Tibial artery (tissue), 4 donors: ENCODE results near the gene LCE3B.
"Not testable (repeated sequence)": the region's sequence is repeated elsewhere in the genome, so short reads cannot be mapped to it uniquely, and the experiment has no call there.

Experiments
- DNase-seq, 2 donors: peaks; one replicate each; pipeline ENCODE4 v3.0.0-alpha.2; 2019
- H3K27ac ChIP-seq, 2 donors: fragments of 200-600 bp; sonication (generic) in 1 of 2; 1 replicate in 1 of 2; 2 replicates in 1 of 2; pipeline ENCODE4 v1.5.1; 2018 to 2019; ENCODE audit warnings: mild to moderate bottlenecking in 1 of 2
- H3K27me3 ChIP-seq, 2 donors: fragments of 200-600 bp; sonication (generic) in 1 of 2; one replicate each; pipeline versions ENCODE4 v1.5.1 to v1.6.0; 2016 to 2019
- H3K36me3 ChIP-seq, 3 donors: fragments of 200-600 bp; sonication (generic) in 2 of 3; one replicate each; pipeline ENCODE4 v1.5.1; 2016 to 2019; ENCODE audit warnings: mild to moderate bottlenecking in 2 of 3
- H3K4me1 ChIP-seq, 4 donors: fragments of 200-600 bp; sonication (generic) in 2 of 4; 1 replicate in 3 of 4; 2 replicates in 1 of 4; pipeline ENCODE4 v1.5.1; 2016 to 2019
- H3K4me3 ChIP-seq, 2 donors: fragments of 200-600 bp; sonication (generic) in 1 of 2; 1 replicate in 1 of 2; 2 replicates in 1 of 2; pipeline ENCODE4 v1.5.1; 2018 to 2019; ENCODE audit warnings: mild to moderate bottlenecking in 2 of 2
- H3K9me3 ChIP-seq, 3 donors: fragments of 200-600 bp; sonication (generic) in 1 of 3; one replicate each; pipeline ENCODE4 v1.5.1; 2016 to 2019
- intact Hi-C: fragments of 100-400 bp; cut with DNase I; formaldehyde crosslinking; loops from one replicate; pipeline ENCODE4 v1.15.0; 2023; ENCODE audit warnings: low total_unique reads
- TF ChIP-seq, protein P1 (sequence below), 2 experiments: fragments of 200-600 bp in 1 of 2; fragments of 450-650 bp in 1 of 2; IDR thresholded peaks; one replicate each; pipeline ENCODE4 v1.5.1; 2017 to 2019; ENCODE audit warnings: antibody characterized with exemption in 2 of 2, mild to moderate bottlenecking in 1 of 2, moderate library complexity in 1 of 2

The LCE3B gene, protein sequence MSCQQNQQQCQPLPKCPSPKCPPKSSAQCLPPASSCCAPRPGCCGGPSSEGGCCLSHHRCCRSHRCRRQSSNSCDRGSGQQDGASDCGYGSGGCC

DNA sequence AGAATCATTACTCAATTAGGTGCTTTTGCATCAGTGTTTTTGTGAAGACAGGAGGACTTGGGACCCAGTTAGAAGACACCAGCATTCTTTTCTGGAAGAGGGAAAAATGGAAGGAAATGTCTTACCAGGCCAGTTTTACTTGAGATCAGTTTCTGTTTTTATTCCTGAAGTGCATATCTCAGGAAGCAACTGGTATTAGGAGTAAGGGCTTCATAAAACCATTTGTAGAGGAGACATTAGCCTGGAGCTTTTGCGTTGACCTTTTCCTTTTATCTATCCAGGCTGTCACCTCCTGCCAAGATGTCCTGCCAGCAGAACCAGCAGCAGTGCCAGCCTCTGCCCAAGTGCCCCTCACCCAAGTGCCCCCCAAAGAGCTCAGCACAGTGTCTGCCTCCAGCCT, at the start of gene LCE3B:
TSS of gene LCE3B (plus strand) at position 301 of the 400 bp plus-strand sequence. CDS start at position 301, 0 bp downstream.
- Histone ChIP-seq H3K27ac (no peak within 1 kb of the TSS), H3K9me3 (peaks cover 0 to 2% (median 0%) of the 10 kb centered on the region in 3 donors), H3K4me3 (no peak within 1 kb of the TSS), H3K4me1 (no peaks in the 10 kb centered on the region), H3K36me3 (no peaks in the 10 kb centered on the region), H3K27me3 (no peaks in the 10 kb centered on the region)
- intact Hi-C loops, result no loop called here
- TF ChIP-seq, protein P1, sequence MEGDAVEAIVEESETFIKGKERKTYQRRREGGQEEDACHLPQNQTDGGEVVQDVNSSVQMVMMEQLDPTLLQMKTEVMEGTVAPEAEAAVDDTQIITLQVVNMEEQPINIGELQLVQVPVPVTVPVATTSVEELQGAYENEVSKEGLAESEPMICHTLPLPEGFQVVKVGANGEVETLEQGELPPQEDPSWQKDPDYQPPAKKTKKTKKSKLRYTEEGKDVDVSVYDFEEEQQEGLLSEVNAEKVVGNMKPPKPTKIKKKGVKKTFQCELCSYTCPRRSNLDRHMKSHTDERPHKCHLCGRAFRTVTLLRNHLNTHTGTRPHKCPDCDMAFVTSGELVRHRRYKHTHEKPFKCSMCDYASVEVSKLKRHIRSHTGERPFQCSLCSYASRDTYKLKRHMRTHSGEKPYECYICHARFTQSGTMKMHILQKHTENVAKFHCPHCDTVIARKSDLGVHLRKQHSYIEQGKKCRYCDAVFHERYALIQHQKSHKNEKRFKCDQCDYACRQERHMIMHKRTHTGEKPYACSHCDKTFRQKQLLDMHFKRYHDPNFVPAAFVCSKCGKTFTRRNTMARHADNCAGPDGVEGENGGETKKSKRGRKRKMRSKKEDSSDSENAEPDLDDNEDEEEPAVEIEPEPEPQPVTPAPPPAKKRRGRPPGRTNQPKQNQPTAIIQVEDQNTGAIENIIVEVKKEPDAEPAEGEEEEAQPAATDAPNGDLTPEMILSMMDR (IDR thresholded peaks at IDR 0.05), result no peak
- no peak for DNase-seq

DNA sequence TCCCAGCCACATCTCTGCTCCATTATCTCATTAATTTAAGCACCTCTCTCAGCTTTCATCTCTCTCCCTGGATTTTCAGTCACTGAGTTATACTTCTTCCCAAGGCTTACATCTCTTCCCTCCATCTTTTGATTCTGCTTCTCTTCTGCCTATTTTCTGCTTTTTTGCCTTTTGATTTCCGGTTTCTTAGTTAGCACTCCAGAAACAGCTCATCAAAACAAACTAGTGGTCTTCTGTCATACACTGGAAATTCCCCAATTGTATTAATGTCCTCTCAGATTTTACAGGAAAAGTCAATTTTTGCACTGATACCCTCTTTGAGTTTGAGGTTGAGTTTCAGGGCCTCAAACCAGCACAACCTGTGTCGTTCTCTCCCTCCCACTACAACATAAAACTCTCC, 48.5 kb upstream of the LCE3B start:
- Histone ChIP-seq H3K36me3 (no peaks in the 10 kb centered on the region), H3K9me3 (peaks cover 0 to 20% (median 0%) of the 10 kb centered on the region in 3 donors), H3K27ac (no peak overlapping the region), H3K4me1 (no peaks in the 10 kb centered on the region), H3K4me3 (no peak overlapping the region), H3K27me3 (no peaks in the 10 kb centered on the region)
- no peak for DNase-seq
- TF ChIP-seq, protein P1 (IDR thresholded peaks at IDR 0.05), result no peak
- intact Hi-C loops, result no loop called here

DNA sequence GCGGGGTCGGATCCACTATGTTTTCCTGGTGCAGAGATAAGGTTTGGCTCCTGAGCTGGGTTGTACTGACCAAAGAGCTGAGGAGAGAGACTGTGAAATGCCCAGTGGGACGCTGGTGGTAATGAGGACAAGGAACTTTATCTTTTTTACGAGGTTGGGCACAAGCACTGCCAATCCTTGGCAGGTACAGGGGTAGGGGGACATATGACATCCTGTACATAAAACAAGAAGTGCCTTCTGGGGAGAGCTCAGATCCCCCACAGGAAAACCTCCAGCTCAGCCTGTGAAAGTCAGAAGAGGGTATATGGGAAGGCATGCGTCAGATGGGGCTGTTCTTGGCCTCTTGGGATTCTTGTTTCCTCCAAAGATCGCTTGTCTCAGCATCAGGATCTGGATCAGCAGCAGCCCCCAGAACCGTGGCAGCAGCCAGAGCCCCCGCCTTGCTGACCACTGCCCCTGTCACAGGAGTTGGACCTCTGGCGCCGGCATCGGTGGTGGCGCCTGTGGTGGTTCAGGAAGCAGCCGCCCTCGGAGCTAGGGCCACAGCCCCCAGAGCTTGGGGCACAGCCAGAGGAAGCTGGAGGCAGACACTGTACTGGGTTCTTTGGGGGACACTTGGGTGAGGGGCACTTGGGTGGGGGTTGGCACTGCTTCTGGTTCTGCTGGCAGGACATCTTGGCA, 47.9 kb upstream of the LCE3B start:
- no peak for DNase-seq
- TF ChIP-seq, protein P1 (IDR thresholded peaks at IDR 0.05), result no peak
- Histone ChIP-seq H3K27me3 (no peaks in the 10 kb centered on the region), H3K27ac (no peak overlapping the region), H3K9me3 (peaks cover 0 to 23% (median 0%) of the 10 kb centered on the region in 3 donors), H3K36me3 (no peaks in the 10 kb centered on the region), H3K4me3 (no peak overlapping the region), H3K4me1 (no peaks in the 10 kb centered on the region)
- intact Hi-C loops, result no loop called here

DNA sequence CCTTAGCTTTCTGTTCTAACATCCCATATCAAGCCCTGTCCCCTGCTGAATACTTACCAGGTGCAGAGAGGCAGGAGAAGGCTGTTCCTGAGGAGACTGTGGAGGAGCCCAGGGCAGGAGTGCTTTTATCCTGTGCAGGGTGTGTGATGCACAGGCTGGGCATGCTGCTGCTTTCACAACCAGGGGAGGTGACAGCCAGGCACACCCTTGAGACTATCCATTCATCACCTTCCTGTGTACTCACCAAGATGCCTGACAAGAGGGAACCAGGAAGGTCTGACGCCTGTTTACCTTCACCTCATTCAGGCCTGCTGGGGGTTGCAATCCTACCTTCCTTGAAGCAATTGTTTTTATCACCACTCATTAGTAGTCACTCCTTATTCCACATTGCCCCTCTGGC, 46.9 kb upstream of the LCE3B start, which contains the start of gene LCE3E:
TSS of gene LCE3E (minus strand) at position 100 of the 400 bp plus-strand sequence. CDS start 572 bp downstream, outside the sequence.
- Histone ChIP-seq H3K4me3 (no peak within 1 kb of the TSS), H3K9me3 (peaks cover 0 to 23% (median 0%) of the 10 kb centered on the region in 3 donors), H3K36me3 (no peaks in the 10 kb centered on the region), H3K4me1 (no peaks in the 10 kb centered on the region), H3K27ac (no peak within 1 kb of the TSS), H3K27me3 (no peaks in the 10 kb centered on the region)
- TF ChIP-seq, protein P1 (IDR thresholded peaks at IDR 0.05), result no peak
- intact Hi-C loops, result no loop called here
- DNase-seq, result no peak

DNA sequence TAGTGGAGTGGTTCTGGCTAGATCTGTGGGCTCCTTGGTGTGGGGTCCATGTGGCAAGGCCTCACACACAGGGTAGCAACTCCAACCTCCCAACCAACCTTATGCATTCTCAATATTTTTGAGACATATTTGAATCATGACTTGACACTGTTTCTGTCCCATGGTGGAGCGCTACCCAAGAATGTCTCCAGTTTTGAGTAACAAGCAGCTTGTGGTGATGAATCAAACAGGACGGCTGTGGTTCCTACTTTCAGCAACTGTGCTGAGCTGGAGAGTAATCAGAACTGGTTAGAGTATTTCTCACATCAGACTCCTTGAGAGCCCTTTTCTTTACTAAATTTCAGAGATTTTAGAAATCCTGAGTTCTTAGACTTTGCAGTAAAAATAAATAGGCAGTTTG, 36.4 kb upstream of the LCE3B start:
- Histone ChIP-seq H3K4me3 (no peak overlapping the region), H3K9me3 (no peaks in the 10 kb centered on the region), H3K27ac (no peak overlapping the region), H3K36me3 (no peaks in the 10 kb centered on the region), H3K4me1 (no peaks in the 10 kb centered on the region), H3K27me3 (no peaks in the 10 kb centered on the region)
- TF ChIP-seq, protein P1 (IDR thresholded peaks at IDR 0.05), result no peak
- no peak for DNase-seq
- intact Hi-C loops, result no loop called here

DNA sequence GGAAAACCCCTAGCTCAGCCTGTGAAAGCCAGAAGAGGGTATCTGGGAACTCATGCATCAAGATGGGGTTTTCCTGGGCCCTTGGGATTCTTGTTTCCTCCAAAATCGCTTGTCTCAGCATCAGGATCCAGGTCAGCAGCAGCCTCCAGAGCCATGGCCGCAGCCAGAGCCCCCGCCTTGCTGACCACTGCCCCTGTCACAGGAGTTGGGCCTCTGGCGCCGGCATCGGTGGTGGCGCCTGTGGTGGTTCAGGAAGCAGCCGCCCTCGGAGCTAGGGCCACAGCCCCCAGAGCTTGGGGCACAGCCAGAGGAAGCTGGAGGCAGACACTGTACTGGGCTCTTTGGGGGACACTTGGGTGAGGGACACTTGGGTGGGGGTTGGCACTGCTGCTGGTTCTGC, 34.1 kb upstream of the LCE3B start:
- H3K27ac ChIP-seq, intact Hi-C loops, DNase-seq, H3K36me3 ChIP-seq, H3K4me1 ChIP-seq, H3K9me3 ChIP-seq, H3K27me3 ChIP-seq, H3K4me3 ChIP-seq: not testable (repeated sequence)
